Measurements from ENCODE around the gene AFAP1L2.

DNA sequence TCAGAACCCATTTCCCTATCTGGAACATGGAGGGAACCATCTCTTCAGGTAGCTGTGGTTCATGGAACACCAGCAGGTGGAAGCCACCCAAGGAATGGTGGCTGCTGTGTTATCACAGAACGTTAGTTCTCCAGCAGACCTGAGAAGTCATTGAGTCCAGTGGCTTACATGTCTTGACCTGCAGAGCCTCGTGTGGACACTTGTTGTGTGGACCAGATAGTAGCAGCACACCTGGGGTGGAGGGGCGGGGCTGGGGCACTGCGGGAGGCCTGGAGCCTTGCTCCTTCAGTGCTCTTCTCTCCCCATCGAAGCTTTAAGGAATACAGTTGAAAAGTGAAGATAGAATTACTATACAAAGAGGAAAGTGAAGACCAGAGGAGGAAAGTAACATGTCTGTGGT lies 122.8 kb downstream of the AFAP1L2 start:
- TF ChIP-seq, protein P1, sequence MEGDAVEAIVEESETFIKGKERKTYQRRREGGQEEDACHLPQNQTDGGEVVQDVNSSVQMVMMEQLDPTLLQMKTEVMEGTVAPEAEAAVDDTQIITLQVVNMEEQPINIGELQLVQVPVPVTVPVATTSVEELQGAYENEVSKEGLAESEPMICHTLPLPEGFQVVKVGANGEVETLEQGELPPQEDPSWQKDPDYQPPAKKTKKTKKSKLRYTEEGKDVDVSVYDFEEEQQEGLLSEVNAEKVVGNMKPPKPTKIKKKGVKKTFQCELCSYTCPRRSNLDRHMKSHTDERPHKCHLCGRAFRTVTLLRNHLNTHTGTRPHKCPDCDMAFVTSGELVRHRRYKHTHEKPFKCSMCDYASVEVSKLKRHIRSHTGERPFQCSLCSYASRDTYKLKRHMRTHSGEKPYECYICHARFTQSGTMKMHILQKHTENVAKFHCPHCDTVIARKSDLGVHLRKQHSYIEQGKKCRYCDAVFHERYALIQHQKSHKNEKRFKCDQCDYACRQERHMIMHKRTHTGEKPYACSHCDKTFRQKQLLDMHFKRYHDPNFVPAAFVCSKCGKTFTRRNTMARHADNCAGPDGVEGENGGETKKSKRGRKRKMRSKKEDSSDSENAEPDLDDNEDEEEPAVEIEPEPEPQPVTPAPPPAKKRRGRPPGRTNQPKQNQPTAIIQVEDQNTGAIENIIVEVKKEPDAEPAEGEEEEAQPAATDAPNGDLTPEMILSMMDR (IDR thresholded peaks at IDR 0.05), result no peak
- TF ChIP-seq POLR2A (IDR thresholded peaks at IDR 0.05), result no peak

Data from Peyer's patch (tissue), 4 donors.